HepG2 (cell line): ENCODE results near the gene TNFAIP1. TPM values are rescaled to one million over a fixed set of nuclear protein-coding genes. Genes with fewer than 3 reads are reported as not detected.

Experiments
- ARHGAP35 ChIP-seq: sonication (generic); formaldehyde crosslinking; IDR thresholded peaks from 2 replicates; pipeline ENCODE4 v1.9.0; 2022; ENCODE audit warnings: mild to moderate bottlenecking, inconsistent platforms, moderate library complexity, missing genetic modification reagents, borderline replicate concordance
- CEBPB ChIP-seq: IDR thresholded peaks from 2 replicates; pipeline ENCODE4 v1.6.1; 2011; ENCODE audit warnings: low read depth, low read length, improper control_type of control experiment, borderline replicate concordance
- FOXC1 ChIP-seq: sonication (generic); formaldehyde crosslinking; IDR thresholded peaks from 2 replicates; pipeline ENCODE4 v1.8.0; 2022; ENCODE audit warnings: mild to moderate bottlenecking, missing genetic modification reagents, borderline replicate concordance
- MAFF ChIP-seq: IDR thresholded peaks from 2 replicates; pipeline ENCODE4 v1.6.1; 2011; ENCODE audit warnings: low read depth, low read length, improper control_type of control experiment
- NCOA5 ChIP-seq: sonication (generic); formaldehyde crosslinking; IDR thresholded peaks from 2 replicates; pipeline ENCODE4 v1.4.0; 2020; ENCODE audit warnings: missing genetic modification reagents
- NFYC ChIP-seq: IDR thresholded peaks from 2 replicates; pipeline ENCODE4 v1.6.1; 2016; ENCODE audit warnings: missing genetic modification reagents, missing compliant biosample characterization
- NR2C2 ChIP-seq: sonication (generic); formaldehyde crosslinking; IDR thresholded peaks from 2 replicates; pipeline ENCODE4 v1.4.0; 2020; ENCODE audit warnings: missing genetic modification reagents, mild to moderate bottlenecking, moderate library complexity, borderline replicate concordance
- PAX8 ChIP-seq: sonication (generic); formaldehyde crosslinking; IDR thresholded peaks from 2 replicates; pipeline ENCODE4 v1.8.0; 2022; ENCODE audit warnings: mild to moderate bottlenecking, missing genetic modification reagents, borderline replicate concordance
- PBX3 ChIP-seq: sonication (generic); formaldehyde crosslinking; IDR thresholded peaks from 2 replicates; pipeline ENCODE4 v1.8.1; 2023; ENCODE audit warnings: missing genetic modification reagents, inconsistent platforms, borderline replicate concordance
- SAP130 ChIP-seq: IDR thresholded peaks from 2 replicates; pipeline ENCODE4 v1.6.1; 2016; ENCODE audit warnings: low read depth
- SRF ChIP-seq: IDR thresholded peaks from 2 replicates; pipeline ENCODE4 v1.6.1; 2011; ENCODE audit warnings: mild to moderate bottlenecking, low read depth, low read length, moderate library complexity
- TCF7L2 ChIP-seq: IDR thresholded peaks from 2 replicates; pipeline ENCODE4 v1.6.1; 2011; ENCODE audit warnings: mild to moderate bottlenecking, low read depth, low read length, moderate library complexity
- TRIM22 ChIP-seq: fragments of 450-650 bp; IDR thresholded peaks from 2 replicates; pipeline ENCODE4 v1.6.1; 2017
- YEATS4 ChIP-seq: sonication (generic); formaldehyde crosslinking; IDR thresholded peaks from 2 replicates; pipeline ENCODE4 v1.4.0; 2020; ENCODE audit warnings: missing genetic modification reagents, borderline replicate concordance
- ZBTB3 ChIP-seq: sonication (generic); formaldehyde crosslinking; IDR thresholded peaks from 2 replicates; pipeline ENCODE4 v1.4.0; 2020; ENCODE audit warnings: low read depth, mild to moderate bottlenecking, moderate library complexity, missing genetic modification reagents, borderline replicate concordance
- ZBTB38 ChIP-seq: sonication (generic); formaldehyde crosslinking; IDR thresholded peaks from 2 replicates; pipeline ENCODE4 v1.5.1; 2020; ENCODE audit warnings: mild to moderate bottlenecking, missing genetic modification reagents
- ZFP62 ChIP-seq: sonication (generic); formaldehyde crosslinking; IDR thresholded peaks from 2 replicates; pipeline ENCODE4 v1.4.0; 2020; ENCODE audit warnings: missing genetic modification reagents
- ZNF143 ChIP-seq: sonication (generic); formaldehyde crosslinking; IDR thresholded peaks from 2 replicates; pipeline ENCODE4 v1.4.0; 2020; ENCODE audit warnings: missing genetic modification reagents
- ZNF354B ChIP-seq: sonication (generic); formaldehyde crosslinking; IDR thresholded peaks from 2 replicates; pipeline ENCODE4 v1.8.0; 2022; ENCODE audit warnings: mild to moderate bottlenecking, missing genetic modification reagents
- ZNF414 ChIP-seq: sonication (generic); formaldehyde crosslinking; IDR thresholded peaks from 2 replicates; pipeline ENCODE4 v1.5.0; 2020; ENCODE audit warnings: missing genetic modification reagents
- ZNF614 ChIP-seq: IDR thresholded peaks from 2 replicates; pipeline ENCODE4 v1.6.1; 2018; ENCODE audit warnings: missing biosample characterization, missing genetic modification reagents, inconsistent platforms, borderline replicate concordance
- ZNF720 ChIP-seq: sonication (generic); formaldehyde crosslinking; IDR thresholded peaks from 2 replicates; pipeline ENCODE4 v1.4.0; 2020; ENCODE audit warnings: missing genetic modification reagents
- ZNF800 ChIP-seq: sonication (generic); formaldehyde crosslinking; IDR thresholded peaks from 2 replicates; pipeline ENCODE4 v1.4.0; 2020; ENCODE audit warnings: missing genetic modification reagents
- polyA plus RNA-seq, 8 experiments: library from polyadenylated mRNA; depleted of rRNA in 3 of 8; stranded (reverse) in 7 of 8; unstranded in 1 of 8; fragments of >200 nt; fragmentation: Illumina TruSeq in 4 of 8; extraction: Trizol in 4 of 8; gene quantifications; 2 replicates each; pipeline versions ENCODE4 v1.2.1 to v1.2.3, GENCODE V29; 2011 to 2016; ENCODE audit warnings: low read depth in 4 of 8, missing spikeins in 1 of 8, mixed read lengths in 1 of 8; ENCODE audit not compliant: insufficient read depth in 1 of 8
- total RNA-seq, 5 experiments: library from RNA; depleted of rRNA; stranded (reverse); fragments of >200 nt; fragmentation: Illumina TruSeq; extraction: Trizol; gene quantifications; 2 replicates each; pipeline ENCODE4 v1.2.3, GENCODE V29; 2016; ENCODE audit warnings: low read depth in 1 of 5

TNFAIP1 gene
- total and polyA plus RNA-seq, 2 of the 13 experiments (the other 11 are each of a cell fraction or from before 2014, with no cell fraction given) = 17.5 to 40.6 TPM

- TF ChIP-seq PBX3 (CRISPR knock-in tag) (no peak), PAX8 (CRISPR knock-in tag) (0 out of 2 replicates have a peak, but pooled peaks have one; percentile 30), TCF7L2 (no peak), TRIM22 (no peak), MAFF (no peak), SRF (no peak), NCOA5 (CRISPR knock-in tag) (no peak), ZNF414 (CRISPR knock-in tag) (peak; percentile 59; the same call in 1 of the 2 replicates), ZNF800 (CRISPR knock-in tag) (no peak), ZNF354B (CRISPR knock-in tag) (no peak), ZBTB38 (CRISPR knock-in tag) (peak; percentile 52), SAP130 (peak; percentile 97), ZFP62 (CRISPR knock-in tag) (no peak), ZBTB3 (no peak; the same call in 1 of the 2 replicates), ARHGAP35 (CRISPR knock-in tag) (no peak; the same call in none of the 2 replicates), ZNF143 (CRISPR knock-in tag) (peak; percentile 100), CEBPB (no peak), NFYC (peak; percentile 57), NR2C2 (CRISPR knock-in tag) (peak; percentile 100), YEATS4 (CRISPR knock-in tag) (peak; percentile 69; the same call in 1 of the 2 replicates), FOXC1 (CRISPR knock-in tag) (no peak; the same call in none of the 2 replicates), ZNF720 (no peak), ZNF614 (CRISPR knock-in tag) (peak; percentile 87; the same call in 1 of the 2 replicates)
These were observed at the start of gene TNFAIP1, which contains the start of gene IFT20 (continued) for GRCh38 chr17:28335201-28335958.
